ENCODE data around the gene CELF2.
A peak's percentile ranks its signal among the peaks of the same experiment; 100 is the strongest.

The CELF2 gene

DNA sequence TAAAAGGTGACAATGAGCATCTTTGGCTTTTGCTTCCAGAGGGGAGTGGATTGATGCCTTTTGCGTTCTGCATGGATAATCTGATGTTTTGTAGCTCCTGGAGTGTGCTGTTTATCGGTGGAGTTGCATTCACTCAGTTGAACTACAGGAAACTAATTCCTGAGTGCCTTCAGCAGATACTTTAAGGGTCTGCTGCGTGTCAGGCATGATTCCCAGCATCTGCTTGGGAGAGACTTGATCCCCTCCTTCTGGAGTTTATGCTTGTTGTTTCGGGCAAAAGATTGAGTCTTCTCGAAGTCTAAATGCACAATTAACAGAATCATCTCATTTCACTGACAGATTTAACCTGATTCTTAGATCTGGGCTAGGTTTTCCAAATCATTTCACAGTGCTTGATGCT lies 46.2 kb downstream of the CELF2 start:
- DNase-seq: no peak

DNA sequence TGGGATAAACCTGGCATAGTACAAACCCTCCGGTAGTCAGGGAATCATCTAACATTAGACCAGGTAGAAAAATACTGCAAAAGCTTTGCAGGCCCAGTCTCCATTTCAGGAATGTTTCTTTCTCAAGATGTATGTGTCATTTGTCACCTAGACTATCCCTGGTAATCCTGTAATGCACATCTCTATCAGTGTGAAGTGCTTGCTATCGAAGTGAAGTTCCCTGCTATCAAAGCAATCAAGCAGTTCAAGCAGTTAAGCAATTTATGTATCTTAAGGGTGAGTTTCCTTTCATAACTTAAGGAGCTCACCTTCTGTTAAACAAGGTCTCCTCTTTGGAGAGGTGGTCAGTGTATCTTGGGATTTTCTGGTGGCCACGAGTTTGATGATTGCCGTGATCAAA lies 47.2 kb downstream of the CELF2 start:
- DNase-seq: no peak

DNA sequence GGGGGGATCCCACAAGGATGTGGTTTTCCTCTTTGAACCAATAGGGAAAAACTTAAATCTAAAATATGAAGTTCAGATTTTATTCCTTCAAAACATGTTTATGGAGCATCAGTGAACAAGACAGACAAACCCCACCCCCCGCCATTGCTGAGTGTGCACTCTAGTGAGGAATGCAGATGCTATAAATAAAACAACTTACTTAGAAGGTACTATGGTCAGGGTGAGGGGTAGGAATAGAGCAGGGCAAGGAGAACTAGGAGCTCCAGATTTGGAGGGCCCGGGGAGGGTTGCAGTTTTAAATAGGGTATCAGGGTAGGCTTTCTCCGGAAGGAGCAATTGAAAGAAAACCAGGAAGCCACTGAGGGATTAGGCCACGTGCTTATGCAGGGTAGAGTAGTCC lies 47.9 kb downstream of the CELF2 start:
- DNase-seq: no peak

DNA sequence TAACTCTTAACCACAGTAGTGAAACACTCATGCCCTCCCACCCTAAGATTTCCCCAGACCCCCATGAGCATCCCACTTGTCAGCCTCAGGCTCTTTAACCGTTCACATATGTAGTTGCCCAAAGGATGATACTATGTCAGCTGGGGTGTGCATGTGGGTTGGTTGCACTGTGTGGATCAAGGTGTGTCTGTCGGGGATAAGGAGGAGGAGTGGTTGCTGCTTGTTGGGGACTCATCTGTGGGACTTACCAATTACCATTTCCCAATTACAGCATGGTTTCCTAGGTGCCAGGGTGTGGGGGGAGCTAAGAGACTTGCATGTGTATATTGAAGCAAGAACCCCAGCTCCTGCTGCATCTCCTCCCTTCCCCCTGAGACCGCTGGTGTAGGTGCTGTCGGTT lies 48.8 kb downstream of the CELF2 start:
- no peak for DNase-seq

DNA sequence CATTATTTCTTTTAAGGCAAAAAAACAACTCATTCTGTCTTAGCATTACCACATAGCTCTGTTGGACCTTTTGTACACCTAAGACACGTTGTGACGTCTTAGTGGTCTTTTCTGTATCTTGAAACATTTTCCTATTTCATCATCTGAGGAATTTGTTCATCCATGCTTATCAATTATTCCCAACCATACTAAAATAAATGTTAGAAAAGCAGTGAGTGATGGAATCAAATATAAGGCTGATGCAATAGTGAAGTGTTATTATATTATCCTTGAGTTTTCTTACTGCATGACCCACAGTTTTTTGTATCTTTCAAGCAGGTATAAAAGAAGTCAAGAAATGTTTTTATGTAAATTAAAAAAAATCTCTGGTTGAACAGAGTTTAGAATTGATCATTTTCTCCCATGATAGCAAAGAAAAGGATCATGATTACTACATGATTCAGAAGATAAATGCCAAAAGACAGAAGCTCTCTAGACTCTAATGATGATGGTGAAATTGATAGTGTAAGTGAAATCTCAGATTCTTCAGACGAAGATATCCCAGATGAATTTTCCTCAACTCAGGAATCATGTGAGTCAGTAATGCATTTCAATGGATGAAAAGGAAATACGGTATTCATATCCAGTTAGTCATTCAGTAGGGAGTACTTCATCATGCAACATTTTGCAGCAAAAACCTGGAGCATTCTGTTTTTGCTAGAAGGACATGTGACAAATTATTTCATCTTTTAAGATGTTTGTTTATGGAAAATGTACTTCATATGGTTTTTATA lies 51.4 kb downstream of the CELF2 start:
- no peak for DNase-seq

DNA sequence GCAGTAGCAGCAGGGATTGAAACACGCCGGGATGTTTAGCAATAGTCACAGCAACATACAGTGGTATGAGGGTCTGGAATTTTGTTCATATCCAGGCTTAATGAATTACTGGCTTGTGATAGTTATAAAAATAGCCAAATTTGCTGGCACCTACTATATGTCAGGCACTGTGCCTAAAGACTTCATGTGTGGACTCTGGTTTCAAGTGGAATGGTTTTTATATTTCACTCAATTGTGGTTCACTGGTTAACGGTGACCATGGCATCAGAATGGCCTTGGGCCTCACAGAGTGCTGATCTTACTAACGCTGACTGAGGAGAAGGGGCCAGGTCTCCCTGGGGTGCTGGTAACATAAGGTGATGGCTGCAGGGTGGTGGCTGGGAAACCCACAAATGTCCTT lies 55.7 kb downstream of the CELF2 start:
- no peak for DNase-seq

GRCh38 chr10:11074536-11075267 lies 57.0 kb downstream of the CELF2 start:
- DNase-seq: no peak

DNA sequence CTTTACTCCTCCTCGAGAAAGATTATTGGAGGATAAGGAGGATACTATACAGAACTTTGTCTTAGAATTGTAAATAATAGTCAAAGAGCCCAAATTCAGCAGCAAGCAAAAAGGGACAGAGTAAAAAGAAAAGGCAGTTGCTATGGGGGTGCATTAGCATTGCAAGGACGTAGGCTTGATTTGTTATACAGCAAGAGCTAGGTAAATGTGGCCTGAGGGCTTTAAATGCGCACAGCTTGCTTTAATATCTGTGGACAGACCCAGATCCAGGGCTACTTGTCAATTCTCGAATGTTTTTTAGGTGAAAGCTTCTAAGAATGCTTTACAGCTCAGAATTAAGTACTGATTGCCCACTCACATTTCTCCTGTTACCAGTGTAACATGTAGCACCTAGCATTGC lies 58.5 kb downstream of the CELF2 start:
- DNase-seq: no peak

GRCh38 chr10:11080564-11080984 lies 62.9 kb downstream of the CELF2 start:
- DNase-seq: no peak

- no peak for DNase-seq
These were observed 63.7 kb downstream of the CELF2 start for GRCh38 chr10:11081408-11081807.

- DNase-seq: no peak
These were observed 64.9 kb downstream of the CELF2 start for GRCh38 chr10:11082526-11082925.

DNA sequence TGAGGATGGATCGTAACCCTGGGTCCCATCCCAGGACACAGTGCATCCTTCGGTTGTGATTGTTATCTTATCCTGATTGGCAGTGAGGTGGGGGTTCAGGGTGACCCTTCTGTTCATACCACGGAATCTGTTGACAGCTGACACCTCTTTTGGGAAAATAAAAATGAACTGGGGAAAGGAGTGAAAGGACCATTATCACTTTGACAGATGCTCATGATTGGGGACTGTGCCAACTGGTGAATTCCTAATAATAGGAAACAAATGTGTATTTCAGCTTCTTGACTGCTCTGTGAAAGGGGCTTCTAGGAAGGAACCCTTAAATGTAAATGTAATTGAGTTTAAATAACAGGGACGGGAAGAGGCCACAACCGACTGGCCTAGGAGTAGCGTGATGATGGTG lies 65.4 kb downstream of the CELF2 start:
- DNase-seq: no peak

DNA sequence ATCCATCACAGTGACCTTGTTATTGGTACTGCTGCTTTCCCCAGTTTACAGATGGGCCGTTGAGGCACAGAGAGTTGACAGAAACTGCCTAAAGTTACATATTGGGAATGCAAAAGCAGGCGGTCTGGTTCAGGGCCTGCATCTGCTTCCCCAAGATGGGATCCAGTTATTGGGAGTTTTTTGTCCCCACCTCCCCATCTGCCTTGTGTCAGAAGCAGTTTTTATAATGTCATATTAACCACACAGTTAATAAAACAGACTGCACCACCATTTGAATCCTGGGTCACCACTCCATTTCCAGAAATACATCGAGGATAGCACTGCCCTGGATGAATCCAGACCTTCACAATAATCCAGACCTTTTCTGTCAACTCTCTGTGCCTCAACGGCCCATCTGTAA lies 67.9 kb downstream of the CELF2 start:
- no peak for DNase-seq

DNA sequence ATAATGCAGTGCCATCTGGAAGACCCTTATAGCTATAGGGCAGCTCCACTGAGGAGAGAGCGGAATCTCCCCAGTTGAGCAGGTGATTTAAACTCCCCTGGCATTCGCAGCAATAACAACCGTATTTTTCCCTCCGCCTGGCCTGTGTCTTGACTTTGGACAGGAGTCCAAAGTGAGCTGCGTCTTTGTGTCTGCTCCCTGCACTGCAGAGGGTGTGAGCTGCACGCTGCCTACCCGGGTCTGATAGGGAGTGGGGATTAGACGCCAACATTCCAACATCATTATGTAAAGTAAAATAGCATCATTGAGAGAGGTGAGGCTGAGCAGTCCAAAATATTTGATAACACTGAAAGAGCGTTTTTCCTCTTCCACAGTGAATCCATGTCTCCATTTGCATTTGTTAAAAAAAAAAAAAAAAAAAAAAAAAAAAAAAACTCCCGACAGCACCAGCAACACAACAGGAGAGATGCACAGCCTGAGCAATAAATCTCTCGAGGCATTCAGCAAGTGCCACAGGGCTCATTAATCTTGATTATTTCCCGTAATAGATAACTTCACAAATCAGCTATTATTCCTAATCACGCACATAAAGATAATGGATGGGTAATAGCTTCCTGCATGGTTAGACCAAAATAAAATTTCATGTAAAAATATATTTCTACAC lies 68.6 kb downstream of the CELF2 start:
- DNase-seq: no peak

DNA sequence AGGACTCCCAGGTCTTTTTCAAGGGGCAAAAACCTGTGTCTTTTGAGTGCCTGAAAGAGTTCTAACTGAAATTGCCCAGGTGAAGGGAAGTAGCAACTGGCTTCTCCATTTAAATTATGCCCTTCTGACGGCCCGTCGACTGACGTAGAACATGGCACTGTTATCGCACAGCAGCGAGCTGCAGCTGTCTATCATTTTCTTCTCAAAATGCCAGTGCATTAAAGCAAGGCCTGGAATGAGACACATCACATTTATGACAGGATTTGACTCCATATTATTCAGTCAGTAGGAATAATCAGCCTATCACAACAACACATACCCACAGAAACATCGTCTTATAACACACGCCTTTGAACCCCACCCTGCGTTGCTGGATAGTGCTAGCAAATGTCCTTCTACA lies 69.7 kb downstream of the CELF2 start:
- no peak for DNase-seq

DNA sequence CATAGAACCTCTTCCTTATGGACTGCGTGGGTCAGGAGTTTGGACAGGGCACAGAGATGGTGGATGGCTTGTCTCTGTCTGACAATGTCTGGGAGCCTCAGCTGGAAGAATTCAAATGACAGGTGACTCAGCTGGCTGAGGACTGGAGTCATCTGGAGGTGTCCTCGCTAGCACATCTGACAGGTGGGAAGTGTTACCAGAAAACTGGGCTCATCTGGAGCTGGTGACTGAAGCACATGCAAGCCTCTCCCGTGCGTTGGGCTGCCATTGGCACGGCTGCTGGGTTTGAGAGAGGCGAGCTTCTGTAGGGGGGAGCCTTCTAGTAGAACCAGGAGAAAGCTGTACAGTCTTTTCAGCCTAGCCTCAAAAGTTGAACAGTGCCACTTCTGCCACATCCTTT lies 71.0 kb downstream of the CELF2 start:
- no peak for DNase-seq

GRCh38 chr10:11089272-11089671 lies 71.6 kb downstream of the CELF2 start:
- DNase-seq: no peak

GRCh38 chr10:11091517-11092102 lies 73.9 kb downstream of the CELF2 start:
- peak; percentile 32 for DNase-seq

DNA sequence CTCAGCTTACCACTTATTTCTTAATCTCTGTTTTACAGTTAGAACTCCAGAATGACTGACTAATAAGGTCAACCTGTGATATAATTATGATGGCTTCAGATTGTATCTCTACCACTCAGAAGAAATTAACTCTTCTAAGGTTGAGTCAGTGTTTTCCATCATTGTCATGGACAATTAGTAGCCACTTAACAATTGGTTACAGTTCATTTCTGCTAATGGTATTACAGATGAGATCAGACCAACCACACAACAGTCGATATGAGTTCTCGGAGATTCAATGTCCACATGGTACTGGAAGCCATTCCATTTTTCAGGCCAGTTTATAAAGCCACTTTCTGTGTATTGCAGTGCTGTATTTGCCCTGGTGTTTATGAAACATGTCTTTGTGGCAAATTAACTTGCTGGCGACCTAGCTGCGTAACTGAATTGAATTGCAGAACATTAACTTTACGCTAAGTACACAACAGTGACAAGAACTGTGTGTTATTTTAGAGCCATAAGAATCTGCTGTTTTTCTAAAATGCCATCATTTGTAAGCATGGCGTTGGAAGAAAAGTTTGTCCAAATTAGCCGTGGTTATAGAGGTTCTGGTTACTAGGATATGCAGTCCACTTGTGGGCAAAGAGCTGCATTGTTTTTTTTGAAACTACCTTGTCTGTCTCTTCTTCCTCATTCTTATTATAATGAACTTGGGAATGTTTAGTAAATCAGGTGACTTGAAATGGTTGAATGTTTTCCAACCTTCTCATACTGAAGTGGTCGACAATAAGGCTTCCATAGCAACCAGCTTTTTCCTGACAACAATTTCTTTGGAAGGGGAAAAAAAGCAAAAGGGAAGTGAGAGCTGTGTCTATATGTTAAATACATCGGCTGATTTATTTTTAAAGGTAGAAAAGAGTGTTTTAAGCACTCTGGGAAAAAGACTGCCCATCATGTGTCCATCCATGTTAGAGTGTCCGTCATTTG lies 76.4 kb downstream of the CELF2 start:
- DNase-seq: no peak

DNA sequence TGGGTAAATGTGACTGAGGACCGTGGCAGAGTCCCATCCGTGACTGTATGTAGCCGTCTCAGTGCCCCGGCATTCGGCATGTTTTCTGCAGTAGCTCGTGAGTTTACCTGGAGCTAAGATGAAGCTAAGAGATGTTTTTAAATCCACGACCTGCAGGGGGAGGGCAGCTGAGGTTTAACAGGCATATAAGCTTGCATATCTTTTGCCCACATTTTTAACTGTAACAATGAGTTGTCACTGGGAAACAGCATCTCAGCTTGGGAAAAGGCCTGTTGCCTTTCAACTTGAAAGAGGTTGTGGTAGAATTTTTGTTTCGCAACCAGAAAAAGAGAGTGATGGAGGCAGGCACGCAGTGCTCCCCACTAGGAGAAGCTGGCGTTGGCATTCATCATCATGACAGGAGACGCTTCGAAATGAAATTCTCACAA lies 77.7 kb downstream of the CELF2 start:
- DNase-seq: no peak

DNA sequence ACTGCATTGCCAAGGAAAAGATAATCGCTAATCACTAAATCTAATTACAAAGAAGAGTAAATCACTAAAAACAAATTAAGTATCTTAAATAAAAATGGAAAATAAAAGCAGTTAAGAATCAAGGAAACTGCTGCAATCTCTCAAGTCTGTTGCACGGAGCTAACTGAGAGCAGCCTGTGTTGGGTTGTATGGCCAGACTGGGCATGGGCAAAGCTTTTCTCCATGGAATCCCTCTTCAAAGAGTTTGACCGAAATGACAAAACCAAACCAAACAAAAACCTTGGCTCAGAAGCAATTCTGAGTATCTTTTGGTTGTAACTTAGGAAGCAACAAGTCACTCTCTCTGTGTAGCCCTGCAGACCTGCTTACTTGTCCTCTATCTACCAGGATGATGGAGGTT lies 78.8 kb downstream of the CELF2 start:
- DNase-seq: no peak

GRCh38 chr10:11097686-11098085 lies 80.0 kb downstream of the CELF2 start:
- DNase-seq: no peak

Measured in stimulated activated CD4-positive, alpha-beta T cell treated with anti-CD3 and anti-CD28 coated beads, Interleukin-15, amount 100 ng/mL, for 24 hours (primary cell).